HG02970 (cell line): ENCODE measurements around the gene ASAH2B.

Source experiments
- ATAC-seq: cut with Tn5 transposase; IDR thresholded peaks from one replicate; pipeline ENCODE4 v1.9.1; 2021; ENCODE audit warnings: mild to moderate bottlenecking, moderate library complexity, moderate number of reproducible peaks; ENCODE audit not compliant: unreplicated experiment, low FRiP score

ASAH2B gene

GRCh38 chr10:50796693-50797092, 57.0 kb downstream of the ASAH2B start:
- ATAC-seq: no peak

- no peak for ATAC-seq
Measured at GRCh38 chr10:50798297-50798696, 58.6 kb downstream of the ASAH2B start.

GRCh38 chr10:50799595-50799994, 59.9 kb downstream of the ASAH2B start:
- ATAC-seq: no peak

GRCh38 chr10:50805981-50806622, 66.4 kb downstream of the ASAH2B start:
- no peak for ATAC-seq

GRCh38 chr10:50807851-50808776, 68.4 kb downstream of the ASAH2B start:
- no peak for ATAC-seq
